Omental fat pad (tissue), 4 donors: ENCODE data around the gene RPP30. TPM values are rescaled to one million over a fixed set of nuclear protein-coding genes. Genes with fewer than 3 reads are reported as not detected.
"Not testable (repeated sequence)": the region's sequence is repeated elsewhere in the genome, so short reads cannot be mapped to it uniquely, and the experiment has no call there.

Experiments
- ATAC-seq: fragments of 150-250 bp; one replicate; pipeline ENCODE4 v1.9.1; 2016; ENCODE audit warnings: mild to moderate bottlenecking, moderate library complexity; ENCODE audit not compliant: low FRiP score
- DNase-seq: peaks from one replicate; pipeline ENCODE4 v3.0.0-alpha.2; 2019; ENCODE audit warnings: low spot score
- CTCF ChIP-seq, 3 donors: fragments of 450-650 bp; IDR thresholded peaks; one replicate each; pipeline ENCODE4 v1.5.1; 2016 to 2017; ENCODE audit warnings: antibody characterized with exemption in 3 of 3, mild to moderate bottlenecking in 3 of 3, moderate library complexity in 2 of 3
- total RNA-seq, 4 donors: library from RNA; depleted of rRNA; stranded (reverse); fragments of >200 nt; gene quantifications; one replicate each; pipeline ENCODE4 v1.1.0, GENCODE V29; 2016

The RPP30 gene
- total RNA-seq, 4 donors from 2014 or later, result 23.1 to 29.9 (median 26.6) TPM

DNA sequence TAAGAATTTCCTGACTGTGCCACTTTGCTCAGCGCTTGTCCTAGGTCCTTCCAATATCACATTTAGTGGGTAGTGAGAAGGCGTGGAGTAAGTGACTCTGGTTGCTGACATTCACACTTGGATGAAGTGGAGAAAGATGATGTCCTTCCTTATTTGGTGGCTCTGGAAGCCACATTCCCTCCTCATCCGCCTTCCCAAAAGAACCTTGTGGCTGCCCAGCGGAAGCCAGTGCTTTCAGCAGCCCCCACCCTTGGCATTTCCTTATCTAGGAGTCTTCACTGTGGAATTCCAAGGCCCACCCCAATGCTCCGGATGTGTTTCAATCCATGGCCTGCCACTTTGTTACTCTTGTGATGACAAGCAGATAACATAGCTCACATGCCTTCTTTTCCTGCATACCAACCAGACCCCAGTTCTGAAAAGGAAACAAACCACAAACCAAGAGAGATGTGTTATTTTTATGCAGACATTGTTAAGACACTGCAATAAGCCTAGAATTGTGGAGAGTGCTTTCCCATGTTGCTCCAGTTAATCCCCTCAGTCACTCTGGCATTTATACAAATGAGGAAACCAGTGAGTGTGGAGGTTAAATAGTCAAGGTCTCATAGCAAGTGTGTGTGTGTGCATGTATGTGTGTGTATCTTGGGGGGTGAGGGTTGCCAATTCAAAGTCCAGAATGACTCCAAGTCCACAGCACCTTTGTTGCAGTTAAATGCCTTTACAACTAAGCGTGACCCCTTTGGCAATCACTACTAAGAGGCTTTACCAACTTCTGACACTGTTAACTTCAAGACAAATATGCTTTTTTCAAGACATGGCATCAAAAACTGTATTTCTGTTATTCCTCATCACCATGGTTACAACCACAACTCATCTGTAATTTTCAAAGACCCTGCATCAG, 59.4 kb downstream of the RPP30 start:
- TF ChIP-seq CTCF (IDR thresholded peaks at IDR 0.05), result no peak
- DNase-seq (no peak), ATAC-seq (no peak)

DNA sequence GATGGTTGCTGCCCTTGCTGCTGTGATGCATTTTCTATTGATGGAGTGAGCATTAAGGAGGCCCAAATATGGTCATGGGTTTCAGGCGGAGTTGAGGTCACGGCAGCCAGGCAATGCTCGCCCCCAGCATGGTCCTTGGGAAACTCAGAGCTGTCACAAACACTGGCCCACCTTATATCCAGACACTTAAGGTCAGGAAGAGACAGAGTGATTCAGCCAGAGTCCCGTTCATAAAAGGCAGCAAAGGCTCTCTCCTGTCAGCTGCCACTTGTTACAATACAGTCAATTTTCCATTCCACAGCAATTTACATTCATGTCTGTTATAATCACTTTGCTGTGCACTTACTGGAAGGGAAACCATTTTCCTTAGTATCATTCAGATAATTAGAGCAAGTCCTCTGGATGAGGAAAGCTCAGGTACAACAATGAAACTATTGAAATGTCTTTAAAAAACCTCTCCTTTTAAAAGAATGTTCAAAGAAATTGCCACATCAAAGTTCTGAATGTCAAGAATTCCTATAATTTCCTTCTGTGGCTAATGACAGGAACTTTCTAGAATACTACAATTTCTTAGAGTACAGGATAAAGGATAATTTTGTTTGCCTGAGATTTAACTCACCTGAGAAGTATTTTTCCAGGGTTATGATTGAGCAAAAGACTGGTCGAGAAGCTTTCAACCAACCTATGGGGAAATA, 64.0 kb downstream of the RPP30 start:
- ATAC-seq, result no peak
- no peak for TF ChIP-seq CTCF (IDR thresholded peaks at IDR 0.05)
- DNase-seq, result no peak

DNA sequence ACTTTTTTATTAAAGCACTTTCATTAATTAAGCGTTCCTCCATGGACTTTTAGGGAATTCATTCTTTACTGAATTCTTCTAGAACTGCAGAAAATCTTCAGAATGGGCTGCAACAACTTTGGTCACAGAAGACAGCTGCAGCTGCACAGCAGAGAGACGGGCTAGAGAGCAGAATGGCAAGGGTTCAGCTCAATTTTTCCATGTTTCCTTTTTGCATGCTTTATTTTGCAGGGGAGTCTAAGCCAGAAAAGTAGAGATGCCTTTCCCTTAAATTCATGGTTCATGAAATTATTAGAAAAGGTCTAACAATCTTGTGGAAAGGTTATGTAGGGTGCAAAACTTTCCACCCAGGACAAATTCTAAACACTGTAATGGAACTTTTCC, 64.5 kb downstream of the RPP30 start:
- TF ChIP-seq CTCF (IDR thresholded peaks at IDR 0.05), result no peak
- ATAC-seq (no peak), DNase-seq (no peak)

- no peak for TF ChIP-seq CTCF (IDR thresholded peaks at IDR 0.05)
- DNase-seq (no peak), ATAC-seq (no peak)
Observed at GRCh38 chr10:90937645-90938258, 66.0 kb downstream of the RPP30 start.

GRCh38 chr10:90939116-90939515, 67.3 kb downstream of the RPP30 start:
- TF ChIP-seq CTCF (IDR thresholded peaks at IDR 0.05), result no peak
- no peak for DNase-seq
- no peak for ATAC-seq

DNA sequence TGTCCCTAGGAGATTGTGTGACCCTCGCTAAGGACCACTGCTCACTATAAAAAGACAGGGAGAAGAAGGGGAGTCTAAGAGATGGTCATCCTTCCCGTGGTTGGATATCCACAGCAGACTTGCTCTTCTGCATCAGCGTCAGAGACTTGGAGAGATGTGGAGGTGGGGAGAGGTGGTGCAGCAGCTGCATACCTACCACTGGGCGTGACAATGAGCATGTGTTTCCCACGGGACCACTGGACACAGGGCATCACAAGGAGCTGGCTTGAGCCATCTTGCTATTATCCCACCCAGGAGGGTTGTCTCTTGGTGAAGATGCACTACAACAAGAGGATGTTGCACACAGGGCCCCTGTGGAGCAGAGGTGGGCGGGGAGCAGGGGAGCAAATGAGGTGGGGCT, 67.9 kb downstream of the RPP30 start:
- ATAC-seq (no peak), DNase-seq (no peak)
- no peak for TF ChIP-seq CTCF (IDR thresholded peaks at IDR 0.05)

DNA sequence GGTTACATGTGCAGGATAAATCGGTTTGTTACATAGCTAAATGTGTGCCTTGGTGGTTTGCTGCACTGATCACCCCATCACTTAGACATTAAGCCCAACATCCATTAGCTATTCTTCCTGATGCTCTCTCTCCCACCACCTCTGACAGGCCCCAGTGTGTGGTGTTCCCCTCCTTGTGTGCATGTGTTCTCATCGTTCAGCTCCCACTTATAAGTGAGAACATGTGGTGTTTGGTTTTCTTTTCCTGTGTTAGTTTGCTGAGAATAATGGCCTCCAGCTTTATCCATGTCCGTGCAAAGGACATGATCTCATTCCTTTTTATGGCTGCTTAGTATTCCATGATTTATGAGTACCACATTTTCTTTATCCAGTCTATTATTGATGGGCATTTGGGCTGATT, 71.2 kb downstream of the RPP30 start:
- not testable (repeated sequence) for ATAC-seq, DNase-seq
